GM12873 (cell line): ENCODE data around the gene TCF7L1.

Experiments used
- CTCF ChIP-seq: IDR thresholded peaks from 2 replicates; pipeline ENCODE4 v1.5.1; 2012; ENCODE audit warnings: low read depth, mild to moderate bottlenecking, moderate library complexity, low read length, control low read depth; ENCODE audit not compliant: insufficient read depth; ENCODE audit errors: missing control alignments

The TCF7L1 gene

GRCh38 chr2:85278361-85278760 lies 145.2 kb downstream of the TCF7L1 start:
- no peak for TF ChIP-seq CTCF

- TF ChIP-seq CTCF: no peak
These were observed 148.4 kb downstream of the TCF7L1 start for GRCh38 chr2:85281553-85281952.

- no peak for TF ChIP-seq CTCF
These were observed 149.7 kb downstream of the TCF7L1 start for GRCh38 chr2:85282914-85283313.

GRCh38 chr2:85283641-85284040 lies 150.4 kb downstream of the TCF7L1 start:
- TF ChIP-seq CTCF: no peak

GRCh38 chr2:85286918-85287317 lies 153.7 kb downstream of the TCF7L1 start:
- TF ChIP-seq CTCF: no peak

- TF ChIP-seq CTCF: no peak
These were observed 154.5 kb downstream of the TCF7L1 start for GRCh38 chr2:85287721-85288120.

- TF ChIP-seq CTCF: no peak
These were observed 155.1 kb downstream of the TCF7L1 start for GRCh38 chr2:85288244-85288725.
